Heart left ventricle (tissue), 16 donors: ENCODE data around the gene ZNF804B. TPM values are rescaled to one million over a fixed set of nuclear protein-coding genes. Genes with fewer than 3 reads are reported as not detected.

Source experiments
- ATAC-seq, 4 donors: fragments of 200-7000 bp; cut with Tn5 transposase; one replicate each; pipeline ENCODE4 v1.9.1; 2020 to 2022; ENCODE audit warnings: moderate library complexity in 4 of 4, mild to moderate bottlenecking in 3 of 4, moderate number of reproducible peaks in 1 of 4
- DNase-seq, 5 donors: peaks; one replicate each; pipeline ENCODE4 v3.0.0-alpha.2; 2020
- H3K27ac ChIP-seq, 12 donors: fragments of 200-600 bp; sonication (generic) in 4 of 12; one replicate each; pipeline versions ENCODE4 v1.5.0 to v1.8.0; 2016 to 2022; ENCODE audit warnings: mild to moderate bottlenecking in 2 of 12
- H3K27me3 ChIP-seq, 9 donors: fragments of 200-600 bp; sonication (generic) in 2 of 9; one replicate each; pipeline versions ENCODE4 v1.5.1 to v1.8.0; 2016 to 2022; ENCODE audit warnings: mild to moderate bottlenecking in 3 of 9
- H3K36me3 ChIP-seq, 9 donors: fragments of 200-600 bp; sonication (generic) in 2 of 9; one replicate each; pipeline versions ENCODE4 v1.5.0 to v1.8.0; 2018 to 2022; ENCODE audit warnings: mild to moderate bottlenecking in 2 of 9
- H3K4me1 ChIP-seq, 12 donors: fragments of 200-600 bp; sonication (generic) in 4 of 12; one replicate each; pipeline versions ENCODE4 v1.5.0 to v1.8.0; 2016 to 2022; ENCODE audit warnings: mild to moderate bottlenecking in 3 of 12
- H3K4me3 ChIP-seq, 12 donors: fragments of 200-600 bp; sonication (generic) in 4 of 12; one replicate each; pipeline versions ENCODE4 v1.5.0 to v1.8.0; 2017 to 2022; ENCODE audit warnings: mild to moderate bottlenecking in 9 of 12, moderate library complexity in 4 of 12
- H3K9me3 ChIP-seq, 12 donors: fragments of 200-600 bp; sonication (generic) in 4 of 12; one replicate each; pipeline versions ENCODE4 v1.5.0 to v1.8.0; 2016 to 2022; ENCODE audit warnings: mild to moderate bottlenecking in 1 of 12
- POLR2A ChIP-seq, 2 donors: fragments of 450-650 bp; IDR thresholded peaks; one replicate each; pipeline ENCODE4 v1.6.1; 2017; ENCODE audit warnings: antibody characterized with exemption in 2 of 2, mild to moderate bottlenecking in 2 of 2, moderate library complexity in 2 of 2
- WGBS, 4 donors: extraction: QIAGEN DNeasy Blood & Tissue Kit in 2 of 4; methylation state at CpG; one replicate each; pipeline versions ENCODE4 v1.1.5 to v1.1.7; 2013 to 2018; 5-methylcytosine and 5-hydroxymethylcytosine counted together
- intact Hi-C, 10 donors: fragments of 100-400 bp; cut with DNase I; formaldehyde crosslinking; loops; one replicate each; pipeline versions ENCODE4 v1.11.1 to v1.14.2; 2022
- polyA plus RNA-seq, 2 donors: library from polyadenylated mRNA; stranded (reverse); fragments of 200-250 nt; gene quantifications; one replicate each; pipeline ENCODE4 v1.2.3, GENCODE V29; 2013
- total RNA-seq, 9 donors: library from RNA; depleted of rRNA in 2 of 9; stranded (reverse); fragments of >200 nt in 2 of 9; fragmentation: NEBNext Ultra II Directional in 3 of 9; extraction: Animal tissue kit (Norgen Biotek cat#: 25700) in 3 of 9; gene quantifications; one replicate each; pipeline versions ENCODE4 v1.1.0 to v1.2.4, GENCODE V29; 2016 to 2023
- TF ChIP-seq, protein P1 (sequence below), 12 donors: fragments of 200-600 bp; sonication (generic) in 4 of 12; IDR thresholded peaks; one replicate each; pipeline versions ENCODE4 v1.5.0 to v1.8.0; 2018 to 2022; ENCODE audit warnings: antibody characterized with exemption in 12 of 12, mild to moderate bottlenecking in 5 of 12
- donor health status: ischemic (EF 13 %, LVEDD 7.1; RV severe dilation, severe dysfunction).
- donor health status: healthy with polysubstance abuse.
- donor health status: DM: no; HTN: yes; CAD: no.
- donor health status: DM: no; HTN: no; CAD: no.
- donor health status: ischemic (EF 25% LVEDD 6.9; RV normal size, moderate dysfunction).
- donor health status: ischemic (EF 25% LVEDD 5.7; RV mildly dilated, moderate dysfunction).
- donor health status: healthy.
- donor health status: DM: yes; HTN: yes; CAD: no.
- donor health status: ischemic (EF 35%, LVEDD 5.7; RV mildly dilated, moderate dysfunction).
- donor health status: nonischemic (EF 11% LVEDD 7.7; RV severe dilation, severe dysfunction).
- donor health status: DM: yes; HTN: yes; CAD: no.
- donor health status: PGD.
- donor health status: ischemic (EF 29% LVEDD 5.4; RV normal size, mild dysfunction).
- donor health status: nonischemic (EF 23%, LVEDD 6.1; RV moderate dilation, normal function).

ZNF804B gene
- total and polyA plus RNA-seq, 11 donors: not detected

DNA sequence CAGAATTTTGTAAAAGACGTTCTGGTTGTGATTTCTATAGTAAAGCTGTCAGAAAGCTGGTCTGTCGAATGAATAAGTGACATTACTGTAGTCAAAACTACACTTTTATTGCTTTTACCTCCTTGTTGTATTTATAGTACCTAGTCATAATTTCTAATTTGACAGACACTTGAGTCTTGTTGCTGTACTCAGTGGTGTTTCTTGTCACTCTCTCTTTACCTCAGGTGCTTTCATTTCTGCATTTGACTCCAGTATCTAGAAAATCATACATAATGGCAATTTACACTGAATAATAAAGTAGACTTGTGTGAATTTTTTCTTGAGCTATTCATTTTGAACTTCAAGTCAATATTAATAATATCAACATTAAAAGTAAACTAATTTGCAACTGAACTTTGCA, 293.6 kb downstream of the ZNF804B start:
- H3K27ac ChIP-seq: no peak overlapping the region
- H3K4me1 ChIP-seq: no peaks in the 10 kb centered on the region
- no peaks in the 10 kb centered on the region for H3K27me3 ChIP-seq
- intact Hi-C loops: no loop called here
- TF ChIP-seq POLR2A (IDR thresholded peaks at IDR 0.05): no peak
- TF ChIP-seq, protein P1, sequence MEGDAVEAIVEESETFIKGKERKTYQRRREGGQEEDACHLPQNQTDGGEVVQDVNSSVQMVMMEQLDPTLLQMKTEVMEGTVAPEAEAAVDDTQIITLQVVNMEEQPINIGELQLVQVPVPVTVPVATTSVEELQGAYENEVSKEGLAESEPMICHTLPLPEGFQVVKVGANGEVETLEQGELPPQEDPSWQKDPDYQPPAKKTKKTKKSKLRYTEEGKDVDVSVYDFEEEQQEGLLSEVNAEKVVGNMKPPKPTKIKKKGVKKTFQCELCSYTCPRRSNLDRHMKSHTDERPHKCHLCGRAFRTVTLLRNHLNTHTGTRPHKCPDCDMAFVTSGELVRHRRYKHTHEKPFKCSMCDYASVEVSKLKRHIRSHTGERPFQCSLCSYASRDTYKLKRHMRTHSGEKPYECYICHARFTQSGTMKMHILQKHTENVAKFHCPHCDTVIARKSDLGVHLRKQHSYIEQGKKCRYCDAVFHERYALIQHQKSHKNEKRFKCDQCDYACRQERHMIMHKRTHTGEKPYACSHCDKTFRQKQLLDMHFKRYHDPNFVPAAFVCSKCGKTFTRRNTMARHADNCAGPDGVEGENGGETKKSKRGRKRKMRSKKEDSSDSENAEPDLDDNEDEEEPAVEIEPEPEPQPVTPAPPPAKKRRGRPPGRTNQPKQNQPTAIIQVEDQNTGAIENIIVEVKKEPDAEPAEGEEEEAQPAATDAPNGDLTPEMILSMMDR (IDR thresholded peaks at IDR 0.05): no peak
- DNase-seq: no peak
- no peak overlapping the region for H3K4me3 ChIP-seq
- WGBS, 4 donors: 71 to 83% (median 74%) methylated on average over 2 of the region's 2 CpGs
- no peaks in the 10 kb centered on the region for H3K36me3 ChIP-seq
- ATAC-seq: no peak
- H3K9me3 ChIP-seq: no peaks in the 10 kb centered on the region

DNA sequence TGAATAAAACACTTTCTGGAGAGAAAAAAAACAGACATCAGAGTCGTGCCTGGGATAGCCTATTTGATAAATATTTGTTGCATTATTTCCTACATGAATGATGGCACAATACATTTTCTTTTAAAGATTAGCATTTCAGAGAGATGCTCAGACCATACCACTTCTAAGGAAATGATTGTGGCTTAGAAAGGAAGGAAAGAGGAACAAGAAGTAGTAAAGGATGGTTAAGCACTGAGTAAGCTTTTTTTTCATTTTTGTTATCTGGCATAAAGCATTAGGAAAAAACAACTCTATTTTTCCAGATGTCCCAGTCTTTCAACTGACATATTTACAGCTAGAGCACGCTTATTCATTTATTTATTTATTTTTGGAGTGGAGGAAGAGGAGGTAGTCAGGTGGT, 294.9 kb downstream of the ZNF804B start:
- Histone ChIP-seq H3K4me1 (no peaks in the 10 kb centered on the region), H3K27ac (no peak overlapping the region), H3K9me3 (no peaks in the 10 kb centered on the region), H3K27me3 (no peaks in the 10 kb centered on the region), H3K36me3 (no peaks in the 10 kb centered on the region), H3K4me3 (no peak overlapping the region)
- ATAC-seq (no peak), DNase-seq (no peak)
- 30 to 55% (median 41%) methylated on average over 2 of the region's 2 CpGs for WGBS, 4 donors
- TF ChIP-seq, protein P1 (IDR thresholded peaks at IDR 0.05): no peak
- no peak for TF ChIP-seq POLR2A (IDR thresholded peaks at IDR 0.05)
- intact Hi-C loops: no loop called here

DNA sequence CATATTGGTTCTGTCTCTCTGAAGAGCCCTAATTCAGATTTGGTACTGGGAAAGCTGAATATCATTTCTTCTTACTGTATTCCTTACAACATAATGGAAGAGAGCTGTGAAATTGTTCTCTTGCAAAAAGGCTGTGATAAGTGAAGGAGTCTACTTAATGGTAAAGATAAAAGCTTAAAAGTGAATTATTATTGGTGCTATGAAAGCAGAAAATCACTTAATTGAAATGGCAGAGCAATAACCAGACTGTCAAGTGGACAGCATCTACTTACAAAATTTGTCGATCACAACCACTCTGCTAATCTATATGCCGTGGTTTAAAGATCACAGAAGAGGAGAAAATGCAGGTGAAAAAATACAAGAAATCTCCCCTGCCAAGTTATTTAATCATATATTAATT, 300.7 kb downstream of the ZNF804B start:
- no peaks in the 10 kb centered on the region for H3K27me3 ChIP-seq
- no peak overlapping the region for H3K4me3 ChIP-seq
- no peaks in the 10 kb centered on the region for H3K4me1 ChIP-seq
- intact Hi-C loops: no loop called here
- no peaks in the 10 kb centered on the region for H3K9me3 ChIP-seq
- DNase-seq (no peak), ATAC-seq (no peak)
- H3K36me3 ChIP-seq: no peaks in the 10 kb centered on the region
- H3K27ac ChIP-seq: no peak overlapping the region
- TF ChIP-seq POLR2A (IDR thresholded peaks at IDR 0.05): no peak
- TF ChIP-seq, protein P1 (IDR thresholded peaks at IDR 0.05): no peak
- WGBS, 4 donors: 88 to 95% (median 89%) methylated on average over 2 of the region's 2 CpGs

DNA sequence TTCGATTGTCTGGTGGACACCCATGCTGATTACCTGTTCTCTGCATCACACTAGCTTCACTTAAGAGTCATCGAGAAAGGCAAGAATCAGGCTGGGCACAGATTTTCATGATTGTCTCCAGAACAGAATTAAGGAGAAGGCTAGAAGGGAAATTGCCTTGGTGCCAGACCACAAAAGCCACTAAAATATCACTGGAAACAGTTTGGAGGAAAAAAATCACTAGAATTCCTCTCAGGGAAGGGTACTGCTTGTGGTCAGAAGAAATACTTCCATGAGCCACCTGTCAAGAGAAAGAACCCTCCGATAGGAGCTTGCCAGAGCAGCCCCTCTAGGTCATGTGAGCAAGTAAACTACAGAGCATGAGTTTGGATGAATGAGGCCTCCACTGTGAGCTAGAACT, 305.3 kb downstream of the ZNF804B start:
- no peak for TF ChIP-seq POLR2A (IDR thresholded peaks at IDR 0.05)
- TF ChIP-seq, protein P1 (IDR thresholded peaks at IDR 0.05): no peak
- DNase-seq: no peak
- Histone ChIP-seq H3K4me1 (no peaks in the 10 kb centered on the region), H3K36me3 (no peaks in the 10 kb centered on the region), H3K4me3 (no peak overlapping the region), H3K27ac (no peak overlapping the region), H3K27me3 (no peaks in the 10 kb centered on the region), H3K9me3 (no peaks in the 10 kb centered on the region)
- WGBS, 4 donors: 68 to 81% (median 73%) methylated on average over 3 of the region's 3 CpGs
- no peak for ATAC-seq
- intact Hi-C loops: no loop called here
